NCI-H146 treated with DMSO at 0.1 percent for 48 hours (cell line): Measurements from ENCODE around the gene HDLBP.
"Not testable (repeated sequence)": the region's sequence is repeated elsewhere in the genome, so short reads cannot be mapped to it uniquely, and the experiment has no call there.

Experiments
- DNase-seq: peaks from one replicate; lab custom pipeline; 2025; ENCODE audit not compliant: unreplicated experiment; lab: John Stamatoyannopoulos, UW

The HDLBP gene

GRCh38 chr2:241197246-241197645 is 118.2 kb downstream of the HDLBP start:
- not testable (repeated sequence) for DNase-seq

DNA sequence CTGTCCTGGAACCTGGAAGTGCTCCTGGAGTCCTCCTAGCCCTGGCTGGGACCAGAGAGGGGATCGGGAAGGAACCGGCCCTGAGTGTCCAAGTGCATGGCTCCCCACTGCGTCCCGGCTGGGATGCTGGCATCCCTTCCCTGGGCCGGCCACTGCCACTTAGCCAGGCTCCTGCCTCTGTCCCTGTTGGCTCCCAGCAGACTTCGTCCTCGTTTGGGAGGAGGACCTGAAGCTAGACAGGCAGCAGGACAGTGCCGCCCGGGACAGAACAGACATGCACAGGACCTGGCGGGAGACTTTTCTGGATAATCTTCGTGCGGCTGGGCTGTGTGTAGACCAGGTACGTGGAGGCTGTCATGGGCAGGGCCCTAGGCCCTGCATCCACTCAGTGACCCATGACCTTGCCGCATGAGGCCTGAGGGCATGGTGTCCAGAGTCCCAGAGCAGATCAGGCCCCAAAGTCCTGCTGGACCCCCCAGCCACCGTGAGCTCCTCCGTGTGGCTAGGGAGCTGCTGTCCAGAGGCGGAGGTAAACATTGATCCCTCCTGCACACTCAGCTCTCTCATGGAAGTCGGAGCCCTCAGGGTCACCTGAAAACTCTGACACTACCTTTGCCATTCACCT is 119.9 kb downstream of the HDLBP start:
- no peak for DNase-seq

- DNase-seq, result no peak
Observed at GRCh38 chr2:241194811-241195210, 120.7 kb downstream of the HDLBP start.

DNA sequence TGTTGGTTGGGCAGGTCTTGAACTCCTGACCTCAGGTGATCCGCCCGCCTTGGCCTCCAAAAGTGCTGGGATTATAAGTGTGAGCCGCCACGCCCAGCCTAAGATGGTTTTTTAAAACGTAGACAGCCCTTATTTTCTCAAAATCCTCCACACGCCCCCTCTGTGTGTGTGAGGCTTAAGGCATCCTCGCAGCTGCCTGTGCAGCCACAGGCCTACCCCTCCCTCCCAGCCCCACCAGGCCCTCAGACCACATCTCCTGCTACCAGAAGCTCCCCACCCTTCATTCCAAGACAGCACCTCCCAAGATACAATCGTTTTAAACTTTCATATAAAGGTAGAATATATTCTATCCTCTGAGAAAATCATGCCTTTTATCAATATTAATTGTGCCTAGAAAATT is 122.2 kb downstream of the HDLBP start:
- no peak for DNase-seq

DNA sequence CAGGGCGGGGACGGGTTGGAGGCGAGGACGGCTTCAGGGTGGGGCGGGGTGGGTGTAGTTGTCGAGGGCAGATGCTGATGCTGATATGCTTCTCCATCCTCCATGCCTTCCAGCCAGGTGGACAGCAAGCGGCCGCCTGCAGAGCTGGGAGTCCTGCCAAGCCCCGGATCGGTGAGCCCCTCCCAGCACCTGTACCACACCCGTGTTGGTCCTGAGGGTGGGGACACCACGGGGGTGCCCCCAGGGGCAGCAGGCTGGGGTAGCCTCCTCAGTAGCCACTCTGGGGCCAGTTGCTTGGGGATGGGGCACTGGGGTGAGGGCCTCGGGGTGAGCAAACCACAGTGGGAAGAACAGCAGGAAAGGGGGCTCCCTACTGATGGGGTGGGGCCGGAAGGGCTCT is 124.4 kb downstream of the HDLBP start:
- DNase-seq, result peak; percentile 21

- DNase-seq, result no peak
Observed at GRCh38 chr2:241190291-241190981, 125.0 kb downstream of the HDLBP start.

DNA sequence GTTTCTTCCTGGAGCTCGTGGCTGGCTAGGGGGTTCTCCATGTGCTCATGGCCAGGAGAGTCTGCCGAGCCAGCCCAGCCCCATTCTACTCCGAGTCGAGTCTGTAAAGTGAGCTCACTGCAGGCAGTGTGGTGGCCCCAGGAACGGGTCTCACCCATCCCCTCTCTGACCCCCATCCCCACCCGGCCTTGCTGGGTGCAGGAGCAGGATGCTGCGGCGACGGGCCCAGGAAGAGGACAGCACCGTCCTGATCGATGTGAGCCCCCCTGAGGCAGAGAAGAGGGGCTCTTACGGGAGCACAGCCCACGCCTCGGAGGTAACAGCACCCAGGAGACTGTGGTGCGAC is 125.6 kb downstream of the HDLBP start:
- DNase-seq, result no peak

- DNase-seq, result no peak
Observed at GRCh38 chr2:241189093-241189855, 126.2 kb downstream of the HDLBP start.

DNA sequence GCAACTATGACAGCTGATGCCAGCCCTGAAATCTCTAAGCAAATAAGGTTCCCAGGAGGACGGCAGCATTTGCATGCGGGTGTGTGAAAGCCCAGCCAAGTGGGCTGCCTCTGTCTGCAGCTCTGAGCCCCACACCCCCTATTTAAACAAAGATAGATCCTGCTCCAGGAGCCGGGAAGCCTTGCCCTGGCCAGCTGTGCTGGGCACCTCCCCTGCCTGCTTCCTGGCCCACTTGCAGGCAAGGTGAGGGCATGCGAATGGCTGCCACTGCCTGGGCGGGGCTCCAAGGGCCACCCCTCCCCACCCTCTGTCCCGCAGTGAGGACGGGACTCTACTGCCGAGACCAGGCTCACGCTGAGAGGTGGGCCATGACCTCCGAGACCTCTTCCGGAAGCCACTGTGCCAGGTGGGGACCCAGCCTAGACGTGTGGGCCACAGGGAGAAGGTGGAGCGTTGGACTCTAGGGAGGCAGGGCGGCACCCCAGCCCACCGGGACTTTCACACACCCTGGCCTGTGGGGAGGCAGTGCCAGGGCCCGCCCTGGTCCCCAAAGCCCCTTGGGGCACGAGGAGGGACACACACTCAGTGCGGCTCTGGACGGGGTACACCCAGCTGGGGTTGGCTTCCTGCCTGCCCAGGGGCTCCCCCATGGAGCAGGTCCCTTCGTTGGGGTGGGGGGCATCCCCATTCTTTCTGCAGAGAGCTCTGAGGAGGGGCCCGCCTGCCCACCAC is 126.9 kb downstream of the HDLBP start, which contains the start of gene ANO7:
Gene ANO7 (plus strand): TSS at position 317 of the 732 bp plus-strand sequence. CDS start 1,387 bp downstream, outside the sequence.
- DNase-seq, result no peak

- DNase-seq, result no peak
Observed at GRCh38 chr2:241187918-241188234, 127.6 kb downstream of the HDLBP start.

GRCh38 chr2:241187101-241187917 is 128.2 kb downstream of the HDLBP start:
- DNase-seq, result no peak

DNA sequence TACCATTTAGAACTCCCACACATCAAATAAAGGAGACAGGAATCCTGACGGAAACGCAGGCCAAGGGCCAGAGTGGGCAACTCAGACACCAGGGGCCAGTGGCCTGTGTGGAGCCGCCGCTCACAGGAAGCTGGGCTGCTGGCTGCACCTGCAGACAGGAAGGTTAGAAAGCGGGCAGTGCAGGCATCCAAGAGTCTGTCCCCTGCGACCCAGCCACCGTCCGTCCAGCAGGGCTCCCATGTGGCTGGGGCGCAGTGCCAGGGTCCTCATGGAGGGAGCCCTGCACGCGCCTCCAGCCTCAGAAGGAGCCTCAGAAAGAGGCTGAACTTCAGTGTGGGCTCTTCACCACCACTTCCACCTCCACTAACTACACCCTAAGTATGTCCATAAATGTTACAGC is 129.5 kb downstream of the HDLBP start:
- DNase-seq, result no peak

DNA sequence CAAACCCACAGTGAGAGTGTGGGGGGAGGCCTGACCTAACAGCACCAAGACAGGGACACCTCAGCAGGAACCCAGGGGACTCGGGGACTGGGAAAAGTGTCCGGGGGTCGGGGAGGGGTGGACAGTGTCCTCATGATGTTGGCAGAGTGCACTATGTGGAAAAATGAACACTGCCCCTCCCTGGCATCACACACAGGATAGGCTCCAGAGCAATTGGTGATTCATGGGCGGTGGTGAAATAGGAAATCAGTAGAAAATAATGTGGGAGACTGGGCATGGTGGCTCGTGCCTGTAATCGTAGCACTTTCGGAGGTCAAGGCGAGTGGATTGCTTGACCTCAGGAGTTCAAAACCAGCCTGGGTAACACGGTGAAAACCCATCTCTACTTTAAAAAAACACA is 130.6 kb downstream of the HDLBP start:
- DNase-seq, result no peak

GRCh38 chr2:241183221-241183620 is 132.3 kb downstream of the HDLBP start:
- no peak for DNase-seq

DNA sequence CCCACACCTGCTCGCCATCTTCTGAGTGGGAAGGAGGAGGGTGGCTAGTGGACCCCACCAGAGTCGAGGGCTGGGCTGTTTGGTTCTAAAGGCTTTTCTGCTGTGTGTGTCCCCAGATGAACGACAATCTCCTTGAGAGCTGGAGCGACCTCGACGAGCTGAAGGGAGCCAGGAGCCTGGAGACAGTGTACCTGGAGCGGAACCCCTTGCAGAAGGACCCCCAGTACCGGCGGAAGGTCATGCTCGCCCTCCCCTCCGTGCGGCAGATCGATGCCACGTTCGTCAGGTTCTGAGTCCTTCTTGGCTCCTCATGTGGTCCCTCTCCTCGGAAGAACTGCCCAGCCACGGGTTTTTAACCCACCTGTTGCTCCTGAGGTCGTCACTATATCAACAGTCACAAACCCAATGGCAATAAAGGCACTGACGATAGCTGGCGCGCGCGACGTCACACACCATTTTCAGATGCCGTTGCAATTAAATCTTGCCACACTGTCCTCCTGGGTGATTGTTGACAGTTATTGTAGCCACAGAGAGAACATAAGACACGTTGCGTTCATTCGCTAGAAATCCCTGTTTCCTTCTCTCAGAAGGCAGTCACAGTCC is 132.8 kb downstream of the HDLBP start:
- no peak for DNase-seq

- DNase-seq, result no peak
Observed at GRCh38 chr2:241182126-241182525, 133.3 kb downstream of the HDLBP start.

DNA sequence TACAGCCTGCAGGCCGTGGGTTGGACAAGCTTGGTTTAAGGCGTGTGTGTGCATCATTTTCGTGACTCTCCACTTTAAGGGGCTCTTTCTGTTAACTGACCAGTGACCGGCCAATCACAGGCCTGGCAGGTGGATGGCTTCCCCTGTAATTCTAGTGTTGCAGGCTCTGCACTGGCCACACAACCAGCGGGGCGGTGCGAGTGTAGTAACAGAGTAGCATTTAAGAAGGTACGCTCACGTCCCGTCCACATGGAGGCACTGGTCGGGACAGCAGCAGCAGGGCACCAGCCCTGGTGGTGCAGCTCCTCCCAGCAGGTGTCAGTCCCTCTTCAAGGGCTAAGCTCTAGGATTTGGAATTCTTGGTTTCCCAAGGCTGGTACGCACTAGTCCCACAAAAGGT is 135.0 kb downstream of the HDLBP start:
- no peak for DNase-seq

DNA sequence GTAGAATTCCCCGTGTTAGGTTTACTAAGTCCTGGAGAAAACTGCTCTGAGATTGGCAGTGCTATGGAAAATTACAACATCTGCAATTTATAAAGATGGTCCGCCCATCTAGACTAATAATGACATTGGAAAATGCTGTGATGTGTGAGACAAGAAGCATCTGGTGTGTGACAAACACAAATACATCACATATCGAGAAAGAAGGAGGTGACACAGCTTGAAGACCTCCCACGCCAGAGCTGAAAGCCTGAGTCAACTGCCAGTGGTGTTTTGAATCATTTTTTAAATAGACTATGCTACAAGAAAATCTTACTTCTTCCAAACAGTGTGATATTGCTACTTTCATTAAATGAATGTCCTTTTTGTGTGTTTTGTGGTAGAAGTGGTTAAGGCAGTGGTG is 135.6 kb downstream of the HDLBP start:
- DNase-seq, result no peak

DNA sequence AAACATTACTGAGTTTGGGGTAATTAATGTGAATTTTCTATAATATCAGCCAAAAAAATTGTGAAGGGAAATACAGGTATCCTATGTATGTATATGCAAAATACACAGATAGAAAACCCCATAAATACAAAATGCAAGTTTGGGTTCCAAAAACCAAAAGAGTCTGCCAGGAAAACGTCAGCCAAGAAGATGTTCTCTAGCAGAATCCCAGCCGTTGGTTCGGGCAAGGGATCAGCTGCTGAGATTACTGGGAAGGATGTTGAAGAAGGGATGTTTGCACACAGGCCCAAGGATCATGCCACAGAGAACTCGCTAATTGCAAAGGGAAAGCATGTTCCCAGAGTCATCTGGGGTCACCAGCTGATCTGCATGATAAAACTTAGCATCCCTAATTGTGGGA is 136.5 kb downstream of the HDLBP start:
- DNase-seq, result no peak

- no peak for DNase-seq
Observed at GRCh38 chr2:241177526-241178334, 137.7 kb downstream of the HDLBP start.
